ENCODE results near the gene ARSB. TPM values are rescaled to one million over a fixed set of nuclear protein-coding genes. Genes with fewer than 3 reads are reported as not detected.

The ARSB gene
- total RNA-seq, 2 donors from 2014 or later, result 28.1 TPM

GRCh38 chr5:78738104-78738503 is 247.0 kb downstream of the ARSB start:
- Mint-ChIP-seq H3K27ac (no peak overlapping the region), H3K4me3 (no peak overlapping the region), H3K36me3 (ENCODE audit: low read depth) (peaks cover 3% of the 10 kb centered on the region), H3K4me1 (no peaks in the 10 kb centered on the region), H3K9me3 (peaks cover 13% of the 10 kb centered on the region), H3K27me3 (ENCODE audit: insufficient read depth) (peaks cover 3% of the 10 kb centered on the region)
- Histone ChIP-seq H3K4me3 (ENCODE audit: low read length) (no peak overlapping the region), H3K4me1 (ENCODE audit: control insufficient read depth, insufficient read depth, low read length) (no peaks in the 10 kb centered on the region), H3K27me3 (ENCODE audit: control insufficient read depth, insufficient read depth, low read length, poor library complexity, severe bottlenecking) (no peaks in the 10 kb centered on the region), H3K27ac (ENCODE audit: low read depth, low read length) (no peak overlapping the region), H3K9ac (ENCODE audit: extremely low read depth, low read length, poor library complexity, severe bottlenecking) (no peak overlapping the region), H3K9me3 (ENCODE audit: control insufficient read depth, low read length) (peaks cover 9% of the 10 kb centered on the region), H3K36me3 (ENCODE audit: control insufficient read depth, insufficient read depth, low read length) (no peaks in the 10 kb centered on the region)
- WGBS, 2 experiments (ENCODE audit: insufficient coverage in 1 of 2, insufficient read length in 1 of 2), result 95 to 100% methylated on average over 3 of the region's 3 CpGs
- DNase-seq, result no peak
- no peak for TF ChIP-seq CTCF (conservative IDR thresholded peaks at IDR 0.05)

- H3K27me3 Mint-ChIP-seq (ENCODE audit: insufficient read depth), result peaks cover 3% of the 10 kb centered on the region
- Histone ChIP-seq H3K9me3 (ENCODE audit: control insufficient read depth, low read length) (peaks cover 9% of the 10 kb centered on the region), H3K27ac (ENCODE audit: low read depth, low read length) (no peak overlapping the region), H3K4me3 (ENCODE audit: low read length) (no peak overlapping the region), H3K4me1 (ENCODE audit: control insufficient read depth, insufficient read depth, low read length) (no peaks in the 10 kb centered on the region), H3K36me3 (ENCODE audit: control insufficient read depth, insufficient read depth, low read length) (no peaks in the 10 kb centered on the region), H3K9ac (ENCODE audit: extremely low read depth, low read length, poor library complexity, severe bottlenecking) (no peak overlapping the region), H3K27me3 (ENCODE audit: control insufficient read depth, insufficient read depth, low read length, poor library complexity, severe bottlenecking) (no peaks in the 10 kb centered on the region)
- no peak for DNase-seq
- H3K4me3 Mint-ChIP-seq, result no peak overlapping the region
- 86 to 93% methylated on average over 4 of the region's 4 CpGs for WGBS, 2 experiments (ENCODE audit: insufficient coverage in 1 of 2, insufficient read length in 1 of 2)
- H3K4me1 Mint-ChIP-seq, result peaks cover 6% of the 10 kb centered on the region
- TF ChIP-seq CTCF (conservative IDR thresholded peaks at IDR 0.05), result no peak
- H3K36me3 Mint-ChIP-seq (ENCODE audit: low read depth), result peaks cover 3% of the 10 kb centered on the region
- H3K9me3 Mint-ChIP-seq, result peaks cover 13% of the 10 kb centered on the region
- H3K27ac Mint-ChIP-seq, result no peak overlapping the region
Measured at GRCh38 chr5:78735834-78736463, 249.2 kb downstream of the ARSB start.

GRCh38 chr5:78734950-78735349 is 250.2 kb downstream of the ARSB start:
- H3K4me1 Mint-ChIP-seq, result peaks cover 7% of the 10 kb centered on the region
- H3K27me3 ChIP-seq (ENCODE audit: control insufficient read depth, insufficient read depth, low read length, poor library complexity, severe bottlenecking), result no peaks in the 10 kb centered on the region
- H3K4me3 Mint-ChIP-seq, result no peak overlapping the region
- H3K9me3 Mint-ChIP-seq, result peaks cover 13% of the 10 kb centered on the region
- peaks cover 9% of the 10 kb centered on the region for H3K9me3 ChIP-seq (ENCODE audit: control insufficient read depth, low read length)
- no peak overlapping the region for H3K4me3 ChIP-seq (ENCODE audit: low read length)
- 100% methylated on average over 1 of the region's 2 CpGs; no CpG with 5 or more reads in 1 of the 2 experiments for WGBS, 2 experiments (ENCODE audit: insufficient coverage in 1 of 2, insufficient read length in 1 of 2)
- H3K9ac ChIP-seq (ENCODE audit: extremely low read depth, low read length, poor library complexity, severe bottlenecking), result no peak overlapping the region
- H3K27me3 Mint-ChIP-seq (ENCODE audit: insufficient read depth), result peaks cover 3% of the 10 kb centered on the region
- no peak overlapping the region for H3K27ac ChIP-seq (ENCODE audit: low read depth, low read length)
- no peak for DNase-seq
- no peaks in the 10 kb centered on the region for H3K4me1 ChIP-seq (ENCODE audit: control insufficient read depth, insufficient read depth, low read length)
- H3K27ac Mint-ChIP-seq, result no peak overlapping the region
- H3K36me3 ChIP-seq (ENCODE audit: control insufficient read depth, insufficient read depth, low read length), result no peaks in the 10 kb centered on the region
- TF ChIP-seq CTCF (conservative IDR thresholded peaks at IDR 0.05), result no peak
- peaks cover 3% of the 10 kb centered on the region for H3K36me3 Mint-ChIP-seq (ENCODE audit: low read depth)

Measured in endodermal cell (in vitro differentiated cells).